Parathyroid adenoma (tissue), 2 donors: ENCODE measurements around the gene SIM1.

Experiments
- H2AFZ ChIP-seq: fragments of 300-600 bp; sonication (generic); one replicate; pipeline ENCODE4 v1.7.0; 2017; ENCODE audit warnings: antibody characterized with exemption, mild to moderate bottlenecking
- H3K27ac ChIP-seq: fragments of 300-600 bp; sonication (generic); one replicate; pipeline ENCODE4 v1.7.0; 2017
- H3K27me3 ChIP-seq: fragments of 300-600 bp; sonication (generic); one replicate; pipeline ENCODE4 v1.7.0; 2017; ENCODE audit warnings: low read length; ENCODE audit not compliant: control insufficient read depth, insufficient read depth
- H3K36me3 ChIP-seq: fragments of 300-600 bp; sonication (generic); one replicate; pipeline ENCODE4 v1.7.0; 2017; ENCODE audit warnings: low read length; ENCODE audit not compliant: control insufficient read depth, insufficient read depth
- H3K4me1 ChIP-seq: fragments of 300-600 bp; sonication (generic); one replicate; pipeline ENCODE4 v1.7.0; 2017; ENCODE audit warnings: control low read depth
- H3K4me2 ChIP-seq: fragments of 300-600 bp; sonication (generic); one replicate; pipeline ENCODE4 v1.7.0; 2017; ENCODE audit warnings: low read length
- H3K4me3 ChIP-seq: fragments of 300-600 bp; sonication (generic); one replicate; pipeline ENCODE4 v1.7.0; 2017; ENCODE audit warnings: low read depth, low read length
- H3K79me2 ChIP-seq: fragments of 300-600 bp; sonication (generic); one replicate; pipeline ENCODE4 v1.7.0; 2017; ENCODE audit warnings: control low read depth
- H3K9ac ChIP-seq: fragments of 300-600 bp; sonication (generic); one replicate; pipeline ENCODE4 v1.7.0; 2017; ENCODE audit warnings: mild to moderate bottlenecking
- H3K9me3 ChIP-seq: fragments of 300-600 bp; sonication (generic); one replicate; pipeline ENCODE4 v1.7.0; 2017; ENCODE audit warnings: low read length; ENCODE audit not compliant: control insufficient read depth
- TF ChIP-seq, protein P1 (sequence below): fragments of 300-600 bp; sonication (generic); IDR thresholded peaks from one replicate; pipeline ENCODE4 v1.7.0; 2017; ENCODE audit warnings: antibody characterized with exemption, mild to moderate bottlenecking
- donor health status: primary hyperparathyroidism.

Gene SIM1

DNA sequence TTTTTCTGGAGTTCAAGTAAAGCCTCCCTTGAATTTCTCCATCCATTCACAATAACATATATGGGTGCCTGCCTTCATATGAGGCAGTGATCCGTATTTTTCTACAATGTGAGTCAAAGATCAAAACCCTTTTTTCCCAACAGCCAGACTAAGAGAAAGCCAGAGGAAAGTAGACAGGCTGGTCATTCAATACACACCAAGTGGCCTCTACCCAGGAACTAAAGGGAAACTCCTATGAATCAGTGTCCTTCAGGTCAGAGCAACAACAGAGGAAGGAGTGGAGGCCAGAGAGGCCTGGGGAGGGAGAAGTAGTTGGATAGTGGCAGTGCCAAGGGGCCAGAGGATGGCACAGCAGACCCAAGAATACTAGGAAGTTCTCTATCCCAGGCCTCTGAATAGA, 23.8 kb downstream of the SIM1 start:
- H3K4me2 ChIP-seq, result no peak overlapping the region
- TF ChIP-seq, protein P1, sequence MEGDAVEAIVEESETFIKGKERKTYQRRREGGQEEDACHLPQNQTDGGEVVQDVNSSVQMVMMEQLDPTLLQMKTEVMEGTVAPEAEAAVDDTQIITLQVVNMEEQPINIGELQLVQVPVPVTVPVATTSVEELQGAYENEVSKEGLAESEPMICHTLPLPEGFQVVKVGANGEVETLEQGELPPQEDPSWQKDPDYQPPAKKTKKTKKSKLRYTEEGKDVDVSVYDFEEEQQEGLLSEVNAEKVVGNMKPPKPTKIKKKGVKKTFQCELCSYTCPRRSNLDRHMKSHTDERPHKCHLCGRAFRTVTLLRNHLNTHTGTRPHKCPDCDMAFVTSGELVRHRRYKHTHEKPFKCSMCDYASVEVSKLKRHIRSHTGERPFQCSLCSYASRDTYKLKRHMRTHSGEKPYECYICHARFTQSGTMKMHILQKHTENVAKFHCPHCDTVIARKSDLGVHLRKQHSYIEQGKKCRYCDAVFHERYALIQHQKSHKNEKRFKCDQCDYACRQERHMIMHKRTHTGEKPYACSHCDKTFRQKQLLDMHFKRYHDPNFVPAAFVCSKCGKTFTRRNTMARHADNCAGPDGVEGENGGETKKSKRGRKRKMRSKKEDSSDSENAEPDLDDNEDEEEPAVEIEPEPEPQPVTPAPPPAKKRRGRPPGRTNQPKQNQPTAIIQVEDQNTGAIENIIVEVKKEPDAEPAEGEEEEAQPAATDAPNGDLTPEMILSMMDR, result no peak
- no peaks in the 10 kb centered on the region for H3K9me3 ChIP-seq
- H3K79me2 ChIP-seq, result no peaks in the 10 kb centered on the region
- H3K9ac ChIP-seq, result no peak overlapping the region
- H2AFZ ChIP-seq, result no peak overlapping the region
- H3K4me3 ChIP-seq, result no peak overlapping the region
- H3K27ac ChIP-seq, result no peak overlapping the region
- no peaks in the 10 kb centered on the region for H3K27me3 ChIP-seq
- no peaks in the 10 kb centered on the region for H3K36me3 ChIP-seq
- H3K4me1 ChIP-seq, result no peaks in the 10 kb centered on the region

DNA sequence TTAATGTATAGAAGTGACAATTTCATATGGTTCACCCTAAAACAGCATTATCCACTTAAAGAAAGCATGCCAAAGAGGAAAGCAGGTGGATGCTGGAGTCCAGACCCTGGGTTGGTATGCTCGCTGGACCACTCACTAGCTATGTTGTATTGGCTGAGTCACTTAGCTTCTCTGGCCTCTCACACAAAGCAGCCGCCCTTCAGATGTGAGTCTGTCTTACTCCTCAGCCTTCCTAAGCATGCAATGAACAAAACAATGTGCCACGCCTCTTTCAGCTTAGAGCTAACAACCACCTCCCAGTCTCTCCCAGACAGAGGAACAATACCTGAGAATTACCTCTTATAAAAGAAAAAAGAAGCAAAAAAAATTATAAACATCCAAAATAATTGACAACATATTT, 29.4 kb downstream of the SIM1 start:
- H3K27me3 ChIP-seq, result no peaks in the 10 kb centered on the region
- H3K4me3 ChIP-seq, result no peak overlapping the region
- no peaks in the 10 kb centered on the region for H3K9me3 ChIP-seq
- H3K79me2 ChIP-seq, result no peaks in the 10 kb centered on the region
- H3K4me2 ChIP-seq, result no peak overlapping the region
- TF ChIP-seq, protein P1, result no peak
- H2AFZ ChIP-seq, result no peak overlapping the region
- H3K9ac ChIP-seq, result no peak overlapping the region
- H3K36me3 ChIP-seq, result no peaks in the 10 kb centered on the region
- H3K27ac ChIP-seq, result no peak overlapping the region
- no peaks in the 10 kb centered on the region for H3K4me1 ChIP-seq

DNA sequence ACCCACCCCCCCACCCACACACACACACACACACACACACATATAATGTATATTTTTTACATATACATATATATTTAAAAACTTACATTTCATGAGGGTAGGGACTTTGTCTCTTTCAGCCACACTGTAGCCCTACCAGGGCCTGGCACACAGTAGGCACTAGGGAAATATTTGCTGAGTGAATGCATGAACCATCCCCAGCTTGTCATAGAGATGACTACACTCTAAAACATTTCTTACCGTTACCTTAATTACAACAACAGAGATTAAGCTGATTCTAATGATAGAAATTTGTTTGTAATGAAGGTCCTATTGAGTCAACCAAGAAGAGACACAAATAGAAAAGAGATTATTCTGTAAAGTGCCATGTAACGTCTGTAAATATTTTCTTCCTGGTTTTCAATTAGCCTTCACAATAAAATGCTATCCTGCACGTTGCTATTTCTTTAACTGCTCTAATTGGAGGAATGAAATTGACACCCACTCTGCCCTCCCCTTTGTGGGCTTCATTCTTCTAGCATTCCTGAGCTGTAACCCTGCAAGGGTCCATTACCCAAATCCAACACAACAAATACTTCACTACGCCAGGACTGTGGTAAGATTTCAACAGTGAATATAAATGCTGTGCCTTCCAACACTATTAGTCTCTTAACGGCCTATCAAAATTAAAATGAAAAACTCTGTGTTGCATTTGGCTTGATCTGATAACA, 30.8 kb downstream of the SIM1 start:
- Histone ChIP-seq H3K27me3 (no peaks in the 10 kb centered on the region), H3K9ac (no peak overlapping the region), H3K36me3 (no peaks in the 10 kb centered on the region), H3K9me3 (no peaks in the 10 kb centered on the region), H2AFZ (no peak overlapping the region), H3K79me2 (no peaks in the 10 kb centered on the region), H3K4me3 (no peak overlapping the region), H3K27ac (no peak overlapping the region), H3K4me2 (no peak overlapping the region), H3K4me1 (no peaks in the 10 kb centered on the region)
- TF ChIP-seq, protein P1, result no peak

DNA sequence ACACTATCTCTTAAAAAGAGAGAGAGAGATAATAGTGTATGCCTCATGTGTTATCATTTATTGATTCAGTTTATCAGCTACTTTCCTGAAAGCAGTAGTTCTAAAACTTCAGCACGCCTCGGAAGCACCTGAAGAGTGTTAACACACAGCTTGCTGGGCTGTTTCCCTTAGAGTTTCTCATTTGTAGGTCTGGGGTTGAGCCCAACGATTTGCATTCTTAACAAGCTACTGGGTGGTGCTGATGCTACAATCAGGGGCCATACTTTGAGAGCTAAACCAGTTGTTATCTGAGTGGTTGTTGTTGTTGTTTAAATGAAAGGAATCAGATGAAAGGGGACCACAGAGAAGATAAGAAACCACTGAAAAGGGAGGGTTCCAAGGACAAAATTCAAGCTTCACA, 32.6 kb downstream of the SIM1 start:
- no peaks in the 10 kb centered on the region for H3K79me2 ChIP-seq

More for the DNA sequence above, 32.6 kb downstream of the SIM1 start:
- Histone ChIP-seq H3K4me3 (no peak overlapping the region), H3K36me3 (no peaks in the 10 kb centered on the region), H3K27ac (no peak overlapping the region), H3K9ac (no peak overlapping the region), H3K9me3 (no peaks in the 10 kb centered on the region), H3K4me1 (no peaks in the 10 kb centered on the region), H2AFZ (no peak overlapping the region), H3K4me2 (no peak overlapping the region), H3K27me3 (no peaks in the 10 kb centered on the region)
- TF ChIP-seq, protein P1, result no peak
